OCI-M2 (cell line): Measurements from ENCODE around the gene HCAR2.
"Not testable (repeated sequence)": the region's sequence is repeated elsewhere in the genome, so short reads cannot be mapped to it uniquely, and the experiment has no call there.

ENCODE experiments used
- DNase-seq: peaks from one replicate; lab custom pipeline; 2025; ENCODE audit not compliant: unreplicated experiment; lab: John Stamatoyannopoulos, UW

Gene HCAR2

DNA sequence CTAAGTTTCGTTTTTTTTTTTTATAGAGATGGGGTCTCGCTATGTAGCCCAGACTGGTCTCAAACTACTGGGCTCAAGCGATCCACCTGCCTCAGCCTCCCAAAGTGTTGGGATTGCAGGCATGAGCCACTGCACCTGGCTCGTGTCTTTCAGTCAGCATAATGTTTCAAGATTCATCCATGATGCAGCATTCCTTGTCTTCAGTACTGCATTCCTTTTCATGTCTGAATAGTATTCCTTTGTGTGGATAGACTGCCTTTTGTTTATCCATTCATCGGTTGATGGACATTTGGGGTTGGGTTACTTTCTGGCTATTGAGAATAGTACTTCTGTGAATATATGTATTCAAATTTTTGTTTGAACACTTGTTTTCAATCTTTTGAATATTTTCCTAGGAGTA lies 37.4 kb downstream of the HCAR2 start:
- DNase-seq, result no peak

- DNase-seq, result no peak
These were observed 37.8 kb downstream of the HCAR2 start for GRCh38 chr12:122665349-122665748.

DNA sequence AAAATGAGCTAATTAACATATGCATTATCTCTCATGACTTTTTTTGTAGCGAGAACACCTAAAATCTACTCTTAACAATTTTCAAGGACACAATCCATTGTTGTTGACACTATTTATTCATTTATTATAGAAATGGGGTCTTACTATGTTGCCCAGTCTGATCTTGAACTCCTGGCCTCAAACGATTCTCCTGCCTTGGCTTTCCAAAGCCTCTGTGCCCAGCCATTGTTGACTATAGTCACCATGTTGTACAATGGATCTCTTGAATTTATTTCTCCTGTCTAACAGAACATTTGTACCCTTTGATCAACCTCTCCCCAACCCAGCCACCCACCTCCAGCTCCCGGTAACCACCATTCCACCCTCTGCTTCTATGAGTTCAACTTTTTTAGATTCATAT lies 41.2 kb downstream of the HCAR2 start:
- no peak for DNase-seq

DNA sequence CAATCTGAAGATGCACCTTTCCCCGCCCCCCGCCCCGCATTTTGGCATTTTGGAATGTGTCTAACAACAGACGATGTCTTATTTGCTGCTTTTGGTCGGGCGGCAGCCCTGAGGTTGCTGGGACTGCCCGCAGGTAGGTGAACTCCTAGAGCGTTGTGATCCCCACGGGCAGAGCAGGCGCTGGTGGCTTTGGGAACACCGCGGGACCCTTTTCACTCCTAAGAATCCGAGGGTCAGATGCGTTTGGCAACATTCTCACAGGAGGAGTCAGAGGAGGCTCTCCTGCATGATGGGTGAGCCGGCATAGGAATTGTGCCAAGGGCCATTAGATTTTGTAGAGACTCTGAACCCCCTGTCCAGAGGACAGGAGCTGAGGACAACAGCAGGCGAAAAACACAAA lies 41.9 kb downstream of the HCAR2 start:
- no peak for DNase-seq

GRCh38 chr12:122659579-122659978 lies 43.6 kb downstream of the HCAR2 start:
- no peak for DNase-seq

GRCh38 chr12:122656298-122656697 lies 46.9 kb downstream of the HCAR2 start:
- no peak for DNase-seq

GRCh38 chr12:122653291-122653690 lies 49.9 kb downstream of the HCAR2 start:
- DNase-seq, result not testable (repeated sequence)

- DNase-seq, result no peak
These were observed 51.5 kb downstream of the HCAR2 start for GRCh38 chr12:122651520-122652224.
